ENCODE results near the gene SLC40A1. TPM values are rescaled to one million over a fixed set of nuclear protein-coding genes. Genes with fewer than 3 reads are reported as not detected.
A peak's percentile ranks its signal among the peaks of the same experiment; 100 is the strongest.

SLC40A1 gene
- total RNA-seq, 1 donor from 2014 or later: 3.1 TPM

GRCh38 chr2:189555232-189555631 lies 25.4 kb downstream of the SLC40A1 start:
- no peak overlapping the region for H3K4me3 Mint-ChIP-seq (ENCODE audit: unreplicated experiment)

GRCh38 chr2:189553504-189554088 lies 27.0 kb downstream of the SLC40A1 start:
- no peaks in the 10 kb centered on the region for H3K36me3 ChIP-seq (ENCODE audit: insufficient read depth, low read length)
- no peaks in the 10 kb centered on the region for H3K36me3 Mint-ChIP-seq (ENCODE audit: low read depth, unreplicated experiment)
- H3K27ac ChIP-seq (ENCODE audit: low read depth, low read length): no peak overlapping the region
- no peaks in the 10 kb centered on the region for H3K27me3 Mint-ChIP-seq (ENCODE audit: low read depth, unreplicated experiment)
- H3K27ac Mint-ChIP-seq (ENCODE audit: unreplicated experiment): no peak overlapping the region
- H3K4me3 Mint-ChIP-seq (ENCODE audit: unreplicated experiment): no peak overlapping the region
- peaks cover 19% of the 10 kb centered on the region for H3K4me1 Mint-ChIP-seq (ENCODE audit: low read depth, unreplicated experiment)
- H2AFZ ChIP-seq (ENCODE audit: low read depth, low read length): no peak overlapping the region
- H3K4me1 ChIP-seq (ENCODE audit: insufficient read depth, low read length): no peaks in the 10 kb centered on the region
- no peaks in the 10 kb centered on the region for H4K20me1 ChIP-seq (ENCODE audit: insufficient read depth, low read length)
- H3K4me2 ChIP-seq (ENCODE audit: low read length): no peak overlapping the region
- H3K9ac ChIP-seq (ENCODE audit: low read length): no peak overlapping the region
- DNase-seq (ENCODE audit: low read depth) (no peak), FAIRE-seq (no peak)
- no peaks in the 10 kb centered on the region for H3K9me3 Mint-ChIP-seq (ENCODE audit: unreplicated experiment)
- H3K79me2 ChIP-seq (ENCODE audit: insufficient read depth, low read length): no peaks in the 10 kb centered on the region
- no peaks in the 10 kb centered on the region for H3K9me3 ChIP-seq (ENCODE audit: insufficient read depth, low read depth, low read length)
- TF ChIP-seq EZH2 (IDR thresholded peaks at IDR 0.05; ENCODE audit: insufficient read depth, low read length) (no peak), CTCF (IDR thresholded peaks at IDR 0.05; ENCODE audit: insufficient read depth, low read depth, low read length) (no peak)
- H3K4me3 ChIP-seq (ENCODE audit: insufficient read depth, low read depth, low read length): no peak overlapping the region
- H3K27me3 ChIP-seq (ENCODE audit: insufficient read depth, low read length): no peaks in the 10 kb centered on the region

More at GRCh38 chr2:189555232-189555631, 25.4 kb downstream of the SLC40A1 start:
- Histone ChIP-seq H3K27me3 (ENCODE audit: insufficient read depth, low read length) (no peaks in the 10 kb centered on the region), H4K20me1 (ENCODE audit: insufficient read depth, low read length) (no peaks in the 10 kb centered on the region), H3K4me3 (ENCODE audit: insufficient read depth, low read depth, low read length) (no peak overlapping the region), H3K36me3 (ENCODE audit: insufficient read depth, low read length) (no peaks in the 10 kb centered on the region), H3K79me2 (ENCODE audit: insufficient read depth, low read length) (no peaks in the 10 kb centered on the region), H3K4me2 (ENCODE audit: low read length) (no peak overlapping the region), H3K9ac (ENCODE audit: low read length) (no peak overlapping the region), H2AFZ (ENCODE audit: low read depth, low read length) (no peak overlapping the region), H3K4me1 (ENCODE audit: insufficient read depth, low read length) (no peaks in the 10 kb centered on the region), H3K9me3 (ENCODE audit: insufficient read depth, low read depth, low read length) (no peaks in the 10 kb centered on the region), H3K27ac (ENCODE audit: low read depth, low read length) (no peak overlapping the region)
- Mint-ChIP-seq H3K4me1 (ENCODE audit: low read depth, unreplicated experiment) (peaks cover 13% of the 10 kb centered on the region), H3K36me3 (ENCODE audit: low read depth, unreplicated experiment) (no peaks in the 10 kb centered on the region), H3K27ac (ENCODE audit: unreplicated experiment) (no peak overlapping the region), H3K27me3 (ENCODE audit: low read depth, unreplicated experiment) (no peaks in the 10 kb centered on the region), H3K9me3 (ENCODE audit: unreplicated experiment) (no peaks in the 10 kb centered on the region)
- DNase-seq (ENCODE audit: low read depth) (no peak), FAIRE-seq (no peak)
- TF ChIP-seq EZH2 (IDR thresholded peaks at IDR 0.05; ENCODE audit: insufficient read depth, low read length): no peak
- no peak for TF ChIP-seq CTCF (IDR thresholded peaks at IDR 0.05; ENCODE audit: insufficient read depth, low read depth, low read length)

- Histone ChIP-seq H4K20me1 (ENCODE audit: insufficient read depth, low read length) (no peaks in the 10 kb centered on the region), H3K4me3 (ENCODE audit: insufficient read depth, low read depth, low read length) (no peak overlapping the region), H3K9ac (ENCODE audit: low read length) (no peak overlapping the region), H3K36me3 (ENCODE audit: insufficient read depth, low read length) (no peaks in the 10 kb centered on the region), H3K27ac (ENCODE audit: low read depth, low read length) (no peak overlapping the region), H3K4me1 (ENCODE audit: insufficient read depth, low read length) (no peaks in the 10 kb centered on the region), H3K79me2 (ENCODE audit: insufficient read depth, low read length) (no peaks in the 10 kb centered on the region), H2AFZ (ENCODE audit: low read depth, low read length) (no peak overlapping the region), H3K27me3 (ENCODE audit: insufficient read depth, low read length) (no peaks in the 10 kb centered on the region), H3K4me2 (ENCODE audit: low read length) (no peak overlapping the region), H3K9me3 (ENCODE audit: insufficient read depth, low read depth, low read length) (no peaks in the 10 kb centered on the region)
- no peak overlapping the region for H3K27ac Mint-ChIP-seq (ENCODE audit: unreplicated experiment)
- peaks cover 21% of the 10 kb centered on the region for H3K4me1 Mint-ChIP-seq (ENCODE audit: low read depth, unreplicated experiment)
- DNase-seq (ENCODE audit: low read depth) (no peak), FAIRE-seq (peak; percentile 41)
- no peaks in the 10 kb centered on the region for H3K9me3 Mint-ChIP-seq (ENCODE audit: unreplicated experiment)
- TF ChIP-seq EZH2 (IDR thresholded peaks at IDR 0.05; ENCODE audit: insufficient read depth, low read length): no peak
- no peak for TF ChIP-seq CTCF (IDR thresholded peaks at IDR 0.05; ENCODE audit: insufficient read depth, low read depth, low read length)
- no peaks in the 10 kb centered on the region for H3K36me3 Mint-ChIP-seq (ENCODE audit: low read depth, unreplicated experiment)
- H3K4me3 Mint-ChIP-seq (ENCODE audit: unreplicated experiment): no peak overlapping the region
- H3K27me3 Mint-ChIP-seq (ENCODE audit: low read depth, unreplicated experiment): no peaks in the 10 kb centered on the region
Measured at GRCh38 chr2:189552991-189553404, 27.6 kb downstream of the SLC40A1 start.

All from astrocyte (in vitro differentiated cells and primary cell).